ENCODE data around the gene PCSK6. TPM values are rescaled to one million over a fixed set of nuclear protein-coding genes. Genes with fewer than 3 reads are reported as not detected.
"Not testable (repeated sequence)": the region's sequence is repeated elsewhere in the genome, so short reads cannot be mapped to it uniquely, and the experiment has no call there.

PCSK6 gene
- total RNA-seq, 2 experiments from 2014 or later: 0.46 to 0.74 TPM

- Mint-ChIP-seq H3K9me3 (no peaks in the 10 kb centered on the region), H3K27ac (no peak overlapping the region), H3K27me3 (no peaks in the 10 kb centered on the region), H3K4me3 (no peak overlapping the region), H3K36me3 (ENCODE audit: low read depth) (no peaks in the 10 kb centered on the region), H3K4me1 (no peaks in the 10 kb centered on the region)
- no peak for DNase-seq
- ChIA-PET CTCF (no interaction called here), POLR2A (no interaction called here)
Observed at GRCh38 chr15:101353240-101353639, 136.3 kb downstream of the PCSK6 start.

- CTCF ChIA-PET: no interaction called here
- H3K4me1 Mint-ChIP-seq: no peaks in the 10 kb centered on the region
- H3K27ac Mint-ChIP-seq: no peak overlapping the region
- H3K27me3 Mint-ChIP-seq: peaks cover 6% of the 10 kb centered on the region
- H3K36me3 Mint-ChIP-seq (ENCODE audit: low read depth): no peaks in the 10 kb centered on the region
- no peaks in the 10 kb centered on the region for H3K9me3 Mint-ChIP-seq
- POLR2A ChIA-PET: no interaction called here
- DNase-seq: no peak
- no peak overlapping the region for H3K4me3 Mint-ChIP-seq
Observed at GRCh38 chr15:101351736-101352135, 137.8 kb downstream of the PCSK6 start.

DNA sequence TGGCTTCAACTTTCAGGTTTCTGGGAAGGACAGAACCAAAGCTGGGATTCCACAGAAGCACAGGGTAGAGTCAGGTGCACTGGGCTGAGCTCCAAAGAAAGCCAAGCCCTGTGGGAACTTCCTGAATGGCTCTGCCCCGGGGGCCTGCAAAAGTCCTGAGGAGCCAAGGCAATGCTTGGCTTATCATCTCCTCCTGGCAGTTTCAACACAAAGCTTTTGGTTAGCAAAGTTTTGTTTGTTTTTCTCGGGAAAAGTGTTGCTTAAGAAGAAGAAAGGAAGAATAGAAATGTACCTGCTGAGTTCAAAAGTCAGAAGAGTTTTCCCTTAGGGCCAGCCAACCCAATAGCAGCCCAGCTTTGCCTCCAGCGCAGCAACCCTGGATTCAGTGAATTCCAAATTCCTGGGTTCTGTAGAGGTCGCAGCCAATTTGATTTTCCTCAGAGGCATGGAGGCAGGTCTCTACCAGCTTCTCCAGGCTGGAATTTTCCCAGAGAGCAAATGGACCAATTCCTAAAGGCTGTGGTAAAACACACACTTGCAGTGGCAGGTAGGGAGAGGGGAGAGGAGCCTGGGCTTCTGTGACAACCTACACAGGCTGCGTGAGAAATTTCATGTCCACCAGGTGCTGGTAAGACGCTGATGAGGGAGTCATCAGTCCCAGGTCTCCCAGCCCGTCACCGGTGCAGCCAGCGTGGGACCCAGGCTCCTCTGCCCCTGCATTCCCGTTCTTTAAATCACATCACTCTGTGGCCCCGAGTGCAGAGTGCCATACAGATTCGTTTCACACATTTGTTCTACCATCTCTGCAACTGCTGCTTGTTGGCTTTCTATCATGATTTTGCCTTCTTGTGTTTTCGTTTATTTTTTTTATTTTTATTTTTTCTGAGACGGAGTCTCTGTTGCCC is 140.2 kb downstream of the PCSK6 start:
- no peak for DNase-seq
- ChIA-PET POLR2A (no interaction called here), CTCF (interaction anchor here (0.7 to 1.4 kb wide), 3 partner anchors 8 to 439 kb away, joined by 3 read pairs; no protein-coding TSS in a partner anchor)
- Mint-ChIP-seq H3K36me3 (ENCODE audit: low read depth) (no peaks in the 10 kb centered on the region), H3K9me3 (no peaks in the 10 kb centered on the region), H3K27ac (no peak overlapping the region), H3K4me3 (no peak overlapping the region), H3K4me1 (no peaks in the 10 kb centered on the region), H3K27me3 (peaks cover 12% of the 10 kb centered on the region)

DNA sequence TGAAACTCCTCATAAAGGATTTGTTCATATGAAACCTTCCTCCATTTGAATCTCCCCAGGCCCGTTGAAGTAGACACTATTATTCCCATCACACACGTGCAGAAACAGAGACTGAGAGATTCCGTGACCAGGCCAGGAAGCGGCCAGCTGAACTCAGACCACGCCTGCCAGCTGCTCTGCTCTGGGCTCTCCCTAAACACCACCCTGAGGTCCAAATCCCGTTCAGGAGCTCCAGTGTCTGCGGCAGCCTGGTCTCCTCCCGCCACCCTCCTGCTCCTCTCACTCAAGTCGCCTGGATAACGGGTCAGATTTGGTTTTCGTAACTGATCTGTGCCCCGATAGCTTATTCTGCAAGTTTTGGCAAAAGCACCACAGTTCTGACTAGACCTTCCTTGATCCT is 140.9 kb downstream of the PCSK6 start:
- DNase-seq: no peak
- H3K4me3 Mint-ChIP-seq: no peak overlapping the region
- CTCF ChIA-PET: interaction anchor here (0.7 to 1.4 kb wide), 2 partner anchors 9 to 439 kb away, joined by 3 read pairs; no protein-coding TSS in a partner anchor
- no peak overlapping the region for H3K27ac Mint-ChIP-seq
- POLR2A ChIA-PET: no interaction called here
- no peaks in the 10 kb centered on the region for H3K9me3 Mint-ChIP-seq
- H3K4me1 Mint-ChIP-seq: no peaks in the 10 kb centered on the region
- no peaks in the 10 kb centered on the region for H3K36me3 Mint-ChIP-seq (ENCODE audit: low read depth)
- H3K27me3 Mint-ChIP-seq: peaks cover 15% of the 10 kb centered on the region

DNA sequence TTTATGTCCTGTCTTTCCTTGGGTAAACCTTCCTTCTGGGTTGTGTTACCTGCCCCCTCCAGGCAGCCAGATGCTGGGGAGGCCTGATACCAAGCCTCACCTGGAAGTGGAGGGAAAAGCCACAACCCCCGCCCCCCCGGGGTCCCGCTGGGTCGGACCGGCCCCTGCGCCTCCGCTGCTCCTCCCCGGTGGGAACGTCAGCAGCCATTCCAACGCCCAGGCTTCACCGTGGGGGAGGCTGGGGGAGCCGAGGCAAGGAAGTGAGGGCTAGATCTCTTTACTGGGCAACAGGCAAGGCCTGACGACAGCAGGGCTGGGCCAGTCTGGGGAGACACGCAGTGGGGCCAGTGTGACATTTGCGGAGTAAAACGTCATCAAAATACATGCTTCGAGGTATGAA is 141.5 kb downstream of the PCSK6 start:
- H3K27ac Mint-ChIP-seq: no peak overlapping the region
- no peaks in the 10 kb centered on the region for H3K9me3 Mint-ChIP-seq
- H3K4me1 Mint-ChIP-seq: no peaks in the 10 kb centered on the region
- H3K27me3 Mint-ChIP-seq: peaks cover 16% of the 10 kb centered on the region
- ChIA-PET CTCF (interaction anchor here (1.4 kb wide), 1 partner anchor 9 kb away, joined by 3 read pairs; no protein-coding TSS in a partner anchor), POLR2A (no interaction called here)
- no peak overlapping the region for H3K4me3 Mint-ChIP-seq
- no peak for DNase-seq
- H3K36me3 Mint-ChIP-seq (ENCODE audit: low read depth): no peaks in the 10 kb centered on the region

- ChIA-PET POLR2A (no interaction called here), CTCF (interaction anchor here (0.8 to 1.4 kb wide), 2 partner anchors 10 to 29 kb away, joined by 3 read pairs; no protein-coding TSS in a partner anchor)
- DNase-seq: no peak
- H3K27me3 Mint-ChIP-seq: peaks cover 18% of the 10 kb centered on the region
- H3K4me1 Mint-ChIP-seq: no peaks in the 10 kb centered on the region
- H3K36me3 Mint-ChIP-seq (ENCODE audit: low read depth): no peaks in the 10 kb centered on the region
- H3K9me3 Mint-ChIP-seq: no peaks in the 10 kb centered on the region
- no peak overlapping the region for H3K4me3 Mint-ChIP-seq
- H3K27ac Mint-ChIP-seq: no peak overlapping the region
Observed at GRCh38 chr15:101347454-101347853, 142.1 kb downstream of the PCSK6 start.

- POLR2A ChIA-PET: no interaction called here
- Mint-ChIP-seq H3K36me3 (ENCODE audit: low read depth) (no peaks in the 10 kb centered on the region), H3K9me3 (no peaks in the 10 kb centered on the region), H3K4me3 (no peak overlapping the region), H3K27me3 (peaks cover 23% of the 10 kb centered on the region), H3K27ac (no peak overlapping the region), H3K4me1 (no peaks in the 10 kb centered on the region)
- DNase-seq: no peak
- CTCF ChIA-PET: interaction anchor here (0.8 kb wide), 1 partner anchor 28 kb away, joined by 3 read pairs; no protein-coding TSS in a partner anchor
Observed at GRCh38 chr15:101346928-101347327, 142.6 kb downstream of the PCSK6 start.

DNA sequence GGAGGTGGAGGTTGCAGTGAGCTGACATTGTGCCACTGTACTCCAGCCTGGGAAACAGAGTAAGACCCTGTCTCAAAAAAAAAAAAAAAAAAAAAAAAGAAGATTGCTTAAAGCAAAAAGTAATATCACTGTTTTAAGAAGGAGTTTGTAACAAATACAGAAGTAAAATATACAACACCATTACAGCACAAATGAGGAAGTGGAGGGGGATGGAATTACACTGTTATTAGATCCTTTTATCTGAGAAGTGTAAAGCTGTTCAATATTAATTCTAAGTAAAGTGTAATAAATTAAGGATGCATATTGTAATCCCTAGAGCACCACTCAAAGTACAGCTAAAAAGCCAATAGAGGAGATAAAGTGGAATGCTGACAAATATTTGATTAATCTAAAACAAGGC is 147.5 kb downstream of the PCSK6 start:
- Mint-ChIP-seq H3K27ac (no peak overlapping the region), H3K9me3 (peaks cover 4% of the 10 kb centered on the region), H3K4me1 (no peaks in the 10 kb centered on the region), H3K4me3 (no peak overlapping the region), H3K27me3 (peaks cover 36% of the 10 kb centered on the region), H3K36me3 (ENCODE audit: low read depth) (no peaks in the 10 kb centered on the region)
- ChIA-PET CTCF (interaction anchor here (2.9 kb wide), 1 partner anchor 22 kb away, joined by 11 read pairs; no protein-coding TSS in a partner anchor), POLR2A (no interaction called here)
- no peak for DNase-seq

GRCh38 chr15:101338502-101339057 is 150.9 kb downstream of the PCSK6 start:
- DNase-seq: no peak
- ChIA-PET POLR2A (interaction anchor here (1.5 kb wide), 1 partner anchor 18 kb away, joined by 3 read pairs; no protein-coding TSS in a partner anchor), CTCF (interaction anchor here (1.1 to 1.5 kb wide), 2 partner anchors 8 to 18 kb away, joined by 3 to 5 read pairs; no protein-coding TSS in a partner anchor)
- Mint-ChIP-seq H3K36me3 (ENCODE audit: low read depth) (peaks cover 14% of the 10 kb centered on the region), H3K27me3 (peaks cover 24% of the 10 kb centered on the region), H3K4me3 (no peak overlapping the region), H3K27ac (no peak overlapping the region), H3K9me3 (peaks cover 15% of the 10 kb centered on the region), H3K4me1 (peaks cover 11% of the 10 kb centered on the region)

- H3K36me3 Mint-ChIP-seq (ENCODE audit: low read depth): peaks cover 16% of the 10 kb centered on the region
- H3K9me3 Mint-ChIP-seq: peaks cover 20% of the 10 kb centered on the region
- peaks cover 22% of the 10 kb centered on the region for H3K27me3 Mint-ChIP-seq
- H3K4me1 Mint-ChIP-seq: peaks cover 15% of the 10 kb centered on the region
- ChIA-PET POLR2A (interaction anchor here (1.5 kb wide), 1 partner anchor 18 kb away, joined by 3 read pairs; no protein-coding TSS in a partner anchor), CTCF (no interaction called here)
- DNase-seq: no peak
- H3K4me3 Mint-ChIP-seq: no peak overlapping the region
- no peak overlapping the region for H3K27ac Mint-ChIP-seq
Observed at GRCh38 chr15:101337976-101338375, 151.5 kb downstream of the PCSK6 start.

- Mint-ChIP-seq H3K9me3 (peaks cover 27% of the 10 kb centered on the region), H3K27ac (peak overlapping the region; percentile 95), H3K4me3 (peak overlapping the region; percentile 48), H3K4me1 (peaks cover 18% of the 10 kb centered on the region), H3K36me3 (ENCODE audit: low read depth) (peaks cover 16% of the 10 kb centered on the region)
- DNase-seq: peak; percentile 65
- CTCF ChIA-PET: interaction anchor here (5.7 kb wide), 1 partner anchor 13 kb away, joined by 33 read pairs; no protein-coding TSS in a partner anchor
- POLR2A ChIA-PET, H3K27me3 Mint-ChIP-seq: not testable (repeated sequence)
Observed at GRCh38 chr15:101333907-101334789, 155.4 kb downstream of the PCSK6 start.

DNA sequence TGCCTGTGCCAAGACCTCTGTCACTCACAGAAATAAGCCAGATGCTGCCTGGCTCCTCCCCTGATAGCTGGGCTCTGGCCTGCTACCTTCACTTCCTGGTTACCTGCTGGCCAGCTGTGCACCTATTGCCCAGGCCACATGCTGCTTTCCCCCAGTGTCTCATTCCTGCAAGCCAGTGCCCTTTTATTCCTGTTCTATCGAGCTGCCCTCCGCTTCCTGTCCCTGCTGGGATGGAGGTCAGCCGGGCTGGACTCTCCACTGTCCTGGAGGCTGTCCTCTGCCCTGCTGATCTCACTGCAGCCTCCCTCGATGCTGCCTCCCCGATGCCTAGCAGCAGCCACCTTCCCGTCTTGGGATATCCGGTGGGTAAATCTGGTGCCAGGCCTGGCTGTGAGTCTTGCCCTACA is 157.4 kb downstream of the PCSK6 start:
- H3K4me3 Mint-ChIP-seq: no peak overlapping the region
- no peaks in the 10 kb centered on the region for H3K27me3 Mint-ChIP-seq
- peaks cover 18% of the 10 kb centered on the region for H3K4me1 Mint-ChIP-seq
- H3K27ac Mint-ChIP-seq: no peak overlapping the region
- ChIA-PET POLR2A (no interaction called here), CTCF (interaction anchor here (5.7 kb wide), 1 partner anchor 11 kb away, joined by 33 read pairs; no protein-coding TSS in a partner anchor)
- H3K36me3 Mint-ChIP-seq (ENCODE audit: low read depth): peaks cover 16% of the 10 kb centered on the region
- H3K9me3 Mint-ChIP-seq: peaks cover 23% of the 10 kb centered on the region
- no peak for DNase-seq

Measured in activated CD4-positive, alpha-beta T cell treated with anti-CD3 and anti-CD28 coated beads, Interleukin-2, amount 10 ng/mL, durations not matched to agents 7 days and 5 days (primary cell).